Hypothalamus (tissue), 51 donors: ENCODE data around the gene HPN.
"Not testable (repeated sequence)": the region's sequence is repeated elsewhere in the genome, so short reads cannot be mapped to it uniquely, and the experiment has no call there.

Experiments used
- DNase-seq, 51 donors: peaks; one replicate each; lab custom pipeline; 2025; lab: John Stamatoyannopoulos, UW

The HPN gene

DNA sequence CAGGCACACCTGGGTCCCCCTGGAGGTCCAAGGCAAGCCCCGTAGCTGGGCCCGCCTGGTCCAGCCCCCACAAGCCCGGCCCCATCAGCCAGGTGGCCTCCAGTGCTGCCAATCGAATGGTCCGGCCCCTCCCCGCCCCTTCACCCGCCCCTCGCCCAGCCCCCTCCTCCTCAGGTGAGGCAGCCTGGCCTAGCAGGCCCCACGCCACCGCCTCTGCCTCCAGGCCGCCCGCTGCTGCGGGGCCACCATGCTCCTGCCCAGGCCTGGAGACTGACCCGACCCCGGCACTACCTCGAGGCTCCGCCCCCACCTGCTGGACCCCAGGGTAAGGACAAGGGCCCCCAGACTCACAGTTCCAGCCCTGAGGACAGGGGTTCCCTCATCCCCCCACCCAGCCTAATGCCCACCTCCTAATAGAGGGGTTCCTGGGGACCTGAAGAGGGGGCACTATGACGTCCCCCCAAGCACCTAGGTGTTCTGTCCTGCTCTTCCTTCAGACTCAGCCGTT lies at the start of gene HPN:
Gene HPN (plus strand): TSS at position 174 of the 508 bp plus-strand sequence. CDS start 786 bp downstream, outside the sequence.
- no peak for DNase-seq

DNA sequence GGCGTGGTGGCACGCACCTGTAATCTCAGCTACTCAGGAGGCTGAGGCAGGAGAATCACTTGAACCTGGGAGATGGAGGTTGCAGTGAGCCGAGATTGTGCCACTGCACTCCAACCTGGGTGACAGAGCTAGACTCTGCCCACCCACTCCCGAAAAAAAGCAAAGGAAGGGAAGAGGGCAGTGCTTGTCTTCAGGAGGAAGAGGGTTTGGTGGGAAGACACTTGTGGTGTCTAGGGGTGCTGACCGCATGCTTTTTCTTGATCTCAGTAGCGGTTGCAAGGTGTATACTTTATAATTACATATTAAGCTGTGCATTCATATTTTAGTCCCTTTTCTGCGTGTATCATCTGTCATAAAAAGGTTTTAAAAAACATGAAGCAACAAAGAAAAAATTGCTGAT lies 48.9 kb upstream of the HPN start:
- not testable (repeated sequence) for DNase-seq

DNA sequence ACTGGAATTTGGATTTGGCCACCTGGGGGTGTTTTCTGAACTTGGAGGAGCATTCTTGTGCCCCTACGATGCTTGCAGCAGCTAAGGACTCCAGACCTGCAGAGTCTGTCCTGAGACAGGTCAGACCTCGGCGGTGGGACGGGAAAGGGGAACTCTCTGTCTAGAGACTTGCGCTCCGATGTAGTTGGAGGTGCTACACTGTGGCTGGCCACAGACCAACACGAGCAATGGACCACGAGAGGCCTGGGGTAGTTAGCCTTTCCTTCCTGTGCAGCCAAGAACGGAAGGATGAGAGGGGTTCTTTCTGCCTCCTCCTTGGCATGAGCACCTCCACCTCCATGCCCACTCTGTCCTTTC lies 47.3 kb upstream of the HPN start:
- no peak for DNase-seq

GRCh38 chr19:34994643-34995541 lies 46.6 kb upstream of the HPN start:
- no peak for DNase-seq

GRCh38 chr19:34995551-34995950 lies 46.0 kb upstream of the HPN start:
- DNase-seq, result no peak

DNA sequence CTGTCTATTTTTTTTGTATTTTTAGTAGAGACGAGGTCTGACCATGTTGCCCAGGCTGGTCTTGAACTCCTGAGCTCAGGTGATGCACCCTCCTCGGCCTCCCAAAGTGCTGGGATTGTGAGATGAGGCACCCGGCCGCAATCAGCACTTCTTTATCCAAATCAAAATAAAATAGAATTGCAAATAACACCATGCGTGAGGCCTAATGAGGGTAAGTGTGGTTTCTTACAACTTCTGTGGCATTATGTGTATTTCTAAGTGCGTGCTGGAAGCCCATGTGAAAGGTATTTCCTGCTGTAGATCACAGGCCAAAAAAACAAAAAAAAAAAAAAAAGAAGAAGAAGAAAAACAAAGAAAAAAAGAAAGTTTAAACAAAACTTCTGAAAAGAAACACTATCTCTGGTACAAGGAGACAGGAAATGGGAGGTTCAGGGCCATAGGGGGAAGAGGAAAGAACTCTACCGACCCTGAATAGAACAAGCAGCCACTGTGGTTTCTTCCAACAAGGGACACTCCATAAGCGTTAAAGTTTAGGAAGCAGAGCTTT lies 44.4 kb upstream of the HPN start:
- DNase-seq, result no peak

DNA sequence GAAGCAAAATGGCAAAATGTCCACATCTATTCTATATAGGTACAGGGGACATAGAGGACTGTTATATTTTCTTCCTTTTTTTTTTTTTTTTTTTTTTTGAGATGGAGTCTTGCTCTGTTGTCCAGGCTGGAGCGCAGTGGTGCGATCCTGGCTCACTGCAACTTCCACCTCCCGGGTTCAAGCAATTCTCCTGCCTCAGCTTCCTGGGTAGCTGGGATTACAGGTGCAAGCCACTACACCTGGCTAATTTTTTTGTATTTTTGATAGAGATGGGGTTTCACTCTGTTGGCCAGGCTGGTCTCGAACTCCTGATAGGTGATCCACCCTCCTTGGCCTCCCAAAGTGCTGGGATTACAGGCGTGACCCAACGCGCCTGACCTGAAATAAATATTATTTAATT lies 43.3 kb upstream of the HPN start:
- not testable (repeated sequence) for DNase-seq

- DNase-seq, result no peak
Measured at GRCh38 chr19:34998777-34999497, 42.6 kb upstream of the HPN start.

DNA sequence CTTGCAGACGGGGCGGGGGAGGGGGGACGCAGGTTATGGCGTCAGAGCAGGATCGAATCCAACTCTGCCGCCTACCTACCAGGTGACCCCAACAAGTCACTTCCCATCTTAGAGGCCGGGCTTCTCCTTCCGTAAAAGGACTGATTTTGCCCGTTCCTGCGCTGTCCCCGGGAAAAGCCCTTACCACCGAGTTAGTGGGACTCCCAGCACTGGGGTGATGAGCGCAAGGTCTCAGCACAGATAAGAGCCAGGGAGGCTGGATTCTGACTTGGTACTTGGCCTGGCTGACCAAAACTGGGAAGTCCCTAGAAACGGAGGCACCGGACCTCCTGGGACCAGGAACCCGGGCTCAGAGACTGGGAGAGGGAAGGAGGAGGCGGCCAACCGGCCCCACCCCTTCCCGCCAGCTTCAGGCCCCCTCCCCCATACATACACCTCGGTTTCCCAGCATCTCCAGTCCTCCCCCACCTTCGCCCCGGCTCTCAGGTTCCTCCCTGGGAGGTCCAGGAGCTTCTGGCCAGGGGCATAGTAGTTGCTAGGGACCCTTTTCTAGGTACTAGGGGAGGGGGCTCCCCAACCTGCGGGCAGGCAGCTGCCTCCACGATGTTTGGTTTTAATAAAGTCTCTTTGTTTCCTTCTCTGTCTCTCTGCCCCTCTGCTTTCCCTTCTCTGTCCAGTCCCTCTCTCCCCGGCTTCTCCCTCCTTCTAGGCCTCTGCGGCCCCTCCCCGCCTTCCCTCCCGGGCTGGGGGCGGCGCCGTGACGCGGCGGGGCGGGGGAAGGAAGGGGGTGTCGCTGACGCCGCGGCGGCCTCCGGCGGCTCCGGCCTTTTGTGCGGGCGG lies 41.8 kb upstream of the HPN start, which contains the start of gene GRAMD1A:
Gene GRAMD1A (plus strand): TSS at position 826 of the 840 bp plus-strand sequence. CDS start 156 bp downstream, outside the sequence.
- DNase-seq, result peak; percentile 27 to 87 (median 75)

- DNase-seq, result no peak
Measured at GRCh38 chr19:35000338-35000646, 41.2 kb upstream of the HPN start.

DNA sequence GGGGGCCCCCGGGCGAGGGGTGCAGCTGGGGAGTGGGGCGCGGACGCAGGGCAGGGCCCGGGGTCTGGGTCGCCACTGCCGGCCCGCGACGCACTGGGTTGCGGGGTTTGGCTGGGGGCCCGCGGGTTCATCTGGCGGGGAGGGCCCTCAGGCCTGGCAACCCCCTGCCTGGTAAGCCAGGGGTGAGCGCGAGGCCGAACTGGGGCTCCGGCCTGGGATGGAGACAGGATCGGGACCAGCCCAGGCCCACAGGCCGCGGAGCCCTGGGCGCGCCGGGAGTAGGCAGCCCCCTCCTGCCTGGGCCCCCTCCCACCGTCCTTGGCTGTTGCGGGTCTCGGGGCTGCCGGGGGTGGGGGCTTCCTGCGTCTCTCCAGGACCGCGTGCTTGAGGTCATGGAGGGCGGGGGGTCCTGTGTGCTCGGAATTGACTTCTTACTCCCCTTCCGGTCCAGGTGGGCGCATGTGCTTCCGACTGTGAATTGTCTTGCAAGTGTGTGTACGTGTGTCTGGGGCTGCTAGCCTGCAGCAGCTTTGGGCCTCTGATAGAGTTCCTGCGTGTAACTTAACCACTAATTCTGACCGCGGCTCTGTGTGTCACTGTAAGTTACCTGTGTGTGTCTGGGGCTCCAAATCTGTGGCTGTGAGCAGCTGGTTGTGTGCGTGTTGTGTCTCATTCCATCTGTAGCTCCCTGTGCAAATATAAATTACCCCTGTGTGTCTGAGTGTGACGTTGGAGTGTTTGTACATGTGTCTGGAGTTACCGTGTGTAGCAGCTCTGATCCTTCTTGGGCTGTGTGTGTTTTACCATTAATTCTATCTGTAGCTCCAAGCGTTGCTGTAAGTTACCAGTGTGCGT lies 40.6 kb upstream of the HPN start:
- peak in 9 of 51 donors; percentile 4 to 56 (median 11) for DNase-seq

DNA sequence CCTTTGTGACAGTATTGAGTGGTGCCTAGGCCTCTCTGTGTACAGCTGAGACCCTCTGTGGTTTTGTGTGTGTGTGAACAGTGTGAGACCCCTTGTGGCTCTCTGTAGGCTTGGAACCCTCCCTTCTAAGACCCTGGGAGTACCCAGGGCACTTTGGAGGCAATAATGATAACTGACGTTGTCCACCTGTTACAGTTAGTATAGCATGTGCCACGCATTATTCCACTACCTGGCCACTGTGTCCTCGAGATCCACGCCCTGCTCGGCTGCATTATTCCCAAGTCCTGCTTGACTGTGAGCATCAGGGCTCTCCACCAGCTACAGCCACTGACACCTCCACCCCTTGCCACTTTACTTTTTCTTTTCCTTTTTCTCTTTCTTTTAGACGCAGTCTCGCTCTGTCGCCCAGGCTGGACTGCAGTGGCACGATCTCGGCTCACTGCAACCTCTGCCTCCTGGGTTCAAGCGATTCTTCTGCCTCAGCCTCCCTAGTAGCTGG lies 39.4 kb upstream of the HPN start:
- no peak for DNase-seq

DNA sequence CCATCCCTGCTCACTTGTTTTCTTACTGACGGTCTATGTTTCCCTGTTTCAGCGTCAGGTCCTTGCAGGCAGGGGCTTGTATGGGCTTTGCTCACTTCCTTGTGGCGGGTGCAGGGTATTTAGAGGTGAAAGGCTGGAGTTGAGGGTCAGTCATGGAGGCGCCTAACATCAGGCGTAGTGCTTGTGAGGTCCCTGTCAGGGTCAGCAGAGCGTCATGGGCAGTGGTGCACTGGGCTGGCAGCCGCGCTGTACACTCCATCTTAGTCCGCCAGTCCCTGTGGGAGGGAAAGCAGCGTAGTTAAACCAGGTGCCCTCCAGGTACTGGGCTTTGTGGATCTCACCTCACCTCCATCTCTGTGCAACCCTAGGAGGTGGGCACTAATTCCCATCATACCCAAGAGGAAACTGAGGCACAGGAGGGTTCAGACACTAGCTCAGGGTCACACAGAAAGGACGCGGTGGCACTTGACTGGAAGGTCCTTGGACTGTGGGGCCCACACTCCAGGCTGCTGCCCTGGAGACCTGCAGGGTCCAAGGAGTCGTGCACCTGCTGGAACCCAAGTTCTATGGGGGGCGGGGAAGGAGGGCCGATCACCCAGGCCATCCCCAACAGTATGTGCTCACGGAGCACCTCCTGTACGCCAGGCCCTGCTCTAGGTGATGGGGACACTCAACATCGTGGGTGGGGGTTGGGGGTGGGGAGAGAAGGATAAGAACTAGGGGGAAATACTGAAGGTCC lies 36.8 kb upstream of the HPN start:
- DNase-seq, result no peak

DNA sequence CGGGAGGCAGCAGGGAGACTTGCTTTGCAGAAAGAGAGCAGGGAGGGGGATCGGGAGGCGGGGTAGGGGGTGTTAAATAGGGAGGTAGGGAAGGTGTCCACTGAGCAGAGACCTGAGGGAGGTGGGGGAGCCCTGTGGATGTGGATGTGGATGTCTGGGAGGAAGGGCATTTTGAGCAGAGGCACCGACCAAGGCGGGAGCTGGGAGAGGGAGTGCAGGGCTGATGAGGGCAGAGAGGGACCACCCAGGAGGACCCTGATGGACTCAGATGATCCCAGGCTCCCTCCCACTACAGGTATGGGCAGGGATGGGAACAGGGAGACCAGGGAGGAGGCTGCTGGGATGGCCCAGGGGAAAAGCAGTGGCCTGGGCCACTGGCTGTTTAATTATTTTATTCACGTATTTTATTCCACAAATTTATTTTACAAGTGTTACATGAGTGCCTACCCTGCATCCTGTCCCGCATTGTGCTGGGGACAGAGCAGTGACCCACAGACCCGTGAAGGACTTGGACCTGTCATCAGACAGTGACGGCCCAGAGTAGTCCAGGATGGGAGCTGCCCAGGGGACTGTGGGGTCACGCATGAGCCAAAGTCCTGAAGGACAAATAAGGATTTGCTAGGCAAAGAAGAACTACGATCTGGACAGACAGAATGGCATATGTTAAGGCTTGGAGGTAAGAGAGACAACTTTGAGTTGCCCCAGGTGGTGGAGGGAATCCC lies 36.1 kb upstream of the HPN start:
- DNase-seq, result no peak

DNA sequence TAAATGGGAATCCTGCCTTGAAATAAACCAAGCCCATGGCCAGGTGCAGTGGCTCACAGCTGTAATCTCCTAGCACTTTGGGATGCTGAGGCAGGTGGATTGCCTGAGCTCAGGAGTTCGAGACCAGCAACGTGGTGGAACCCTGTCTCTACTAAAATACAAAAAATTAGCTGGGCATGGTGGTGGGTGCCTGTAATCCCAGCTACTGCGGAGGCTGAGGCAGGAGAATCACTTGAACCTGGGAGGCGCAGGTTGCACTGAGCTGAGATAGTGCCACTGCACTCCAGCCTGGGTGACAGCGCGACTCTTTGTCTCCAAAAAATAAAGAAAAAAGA lies 35.5 kb upstream of the HPN start:
- DNase-seq, result not testable (repeated sequence)

- no peak for DNase-seq
Measured at GRCh38 chr19:35006342-35006998, 35.1 kb upstream of the HPN start.

GRCh38 chr19:35006999-35007365 lies 34.5 kb upstream of the HPN start:
- no peak for DNase-seq

DNA sequence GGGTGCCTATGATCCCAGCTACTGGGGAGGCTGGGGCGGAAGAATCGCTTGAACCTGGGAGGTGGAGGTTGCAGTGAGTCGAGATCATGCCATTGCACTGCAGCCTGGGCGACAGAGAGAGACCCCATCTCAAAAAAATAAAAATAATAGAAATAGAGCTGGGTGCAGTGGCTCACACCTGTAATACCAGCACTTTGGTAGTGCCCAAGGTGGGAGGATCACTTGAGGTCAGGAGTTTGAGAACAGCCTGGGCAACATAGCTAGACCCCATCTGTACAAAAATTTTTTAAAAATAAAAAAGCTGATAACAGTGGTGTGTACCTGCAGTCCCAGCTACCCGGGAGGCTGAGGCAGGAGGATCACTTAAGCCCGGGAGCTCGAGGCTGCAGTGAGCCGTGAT lies 34.1 kb upstream of the HPN start:
- DNase-seq, result not testable (repeated sequence)
